Progenitor cell of endocrine pancreas (in vitro differentiated cells): ENCODE measurements around the gene CHGA. TPM values are rescaled to one million over a fixed set of nuclear protein-coding genes. Genes with fewer than 3 reads are reported as not detected.

Source experiments
- DNase-seq: peaks from one replicate; pipeline ENCODE4 v3.0.0; 2021; ENCODE audit warnings: low spot score; ENCODE audit not compliant: unreplicated experiment
- H3K27ac Mint-ChIP-seq: 2 replicates; pipeline ENCODE4 v1.8.0; 2021; ENCODE audit warnings: mild to moderate bottlenecking, moderate library complexity, mixed read lengths
- H3K27me3 Mint-ChIP-seq: 2 replicates; pipeline ENCODE4 v1.8.0; 2021; ENCODE audit warnings: mixed read lengths
- H3K36me3 Mint-ChIP-seq: 2 replicates; pipeline ENCODE4 v1.8.0; 2022; ENCODE audit warnings: mixed read lengths; ENCODE audit not compliant: insufficient read depth
- H3K4me1 Mint-ChIP-seq: 2 replicates; pipeline ENCODE4 v1.8.0; 2021; ENCODE audit warnings: low read depth, mixed read lengths
- H3K4me3 Mint-ChIP-seq: 2 replicates; pipeline ENCODE4 v1.8.0; 2021; ENCODE audit warnings: low read depth, mild to moderate bottlenecking, moderate library complexity, mixed read lengths
- H3K9me3 Mint-ChIP-seq: 2 replicates; pipeline ENCODE4 v1.8.0; 2021; ENCODE audit warnings: low read depth, mixed read lengths
- CTCF ChIP-seq: fragments of 200-600 bp; sonication (generic); IDR thresholded peaks from one replicate; pipeline ENCODE4 v1.5.0; 2021; ENCODE audit warnings: antibody characterized with exemption, mild to moderate bottlenecking; ENCODE audit not compliant: unreplicated experiment
- total RNA-seq: library from RNA; stranded (reverse); gene quantifications from 2 replicates; pipeline ENCODE4 v1.2.1, GENCODE V29; 2021

Gene CHGA
- total RNA-seq, 1 donor from 2014 or later: 1,590 TPM

GRCh38 chr14:92973261-92973797 lies 50.4 kb downstream of the CHGA start:
- no peak overlapping the region for H3K27ac Mint-ChIP-seq
- H3K36me3 Mint-ChIP-seq: peaks cover 25% of the 10 kb centered on the region
- H3K4me3 Mint-ChIP-seq: no peak overlapping the region
- peak; percentile 51 for DNase-seq
- peak; percentile 62 for TF ChIP-seq CTCF
- no peaks in the 10 kb centered on the region for H3K27me3 Mint-ChIP-seq
- H3K4me1 Mint-ChIP-seq: no peaks in the 10 kb centered on the region
- H3K9me3 Mint-ChIP-seq: peaks cover 18% of the 10 kb centered on the region

DNA sequence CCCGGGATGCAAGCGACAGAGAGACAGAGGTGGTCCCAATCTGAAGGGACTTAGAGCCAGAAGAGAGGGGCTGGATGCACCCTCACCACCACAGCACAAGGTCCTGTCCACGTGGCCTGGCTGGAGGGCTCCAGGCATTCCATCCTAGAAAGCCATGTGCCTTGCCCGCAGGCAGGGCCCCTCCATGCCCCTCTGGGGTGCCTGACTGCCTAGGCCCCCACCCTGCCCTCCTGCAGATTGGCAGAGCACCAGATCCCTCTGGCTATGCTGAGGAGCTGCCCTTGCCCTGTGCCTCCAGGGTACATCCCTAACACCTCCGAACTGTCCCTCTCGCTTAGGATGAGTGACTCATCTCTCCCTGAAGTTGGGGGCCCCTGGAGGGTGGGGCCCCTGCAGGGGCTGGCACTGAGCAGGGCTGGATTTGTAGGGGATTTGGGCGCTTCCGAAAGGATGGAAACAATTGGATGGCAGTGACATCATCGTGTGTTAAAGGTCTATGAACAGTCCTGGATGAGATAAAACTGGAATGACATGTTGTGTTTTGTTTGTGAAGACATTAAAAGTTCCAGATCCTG lies 50.9 kb downstream of the CHGA start:
- no peak for TF ChIP-seq CTCF
- Mint-ChIP-seq H3K36me3 (peaks cover 28% of the 10 kb centered on the region), H3K9me3 (peaks cover 18% of the 10 kb centered on the region), H3K27me3 (no peaks in the 10 kb centered on the region), H3K4me3 (no peak overlapping the region), H3K27ac (no peak overlapping the region), H3K4me1 (no peaks in the 10 kb centered on the region)
- no peak for DNase-seq

GRCh38 chr14:92974541-92975345 lies 51.8 kb downstream of the CHGA start:
- H3K36me3 Mint-ChIP-seq: peaks cover 36% of the 10 kb centered on the region
- peak overlapping the region; percentile 71 for H3K27ac Mint-ChIP-seq
- no peak for TF ChIP-seq CTCF
- no peak for DNase-seq
- H3K4me3 Mint-ChIP-seq: no peak overlapping the region
- peaks cover 26% of the 10 kb centered on the region for H3K9me3 Mint-ChIP-seq
- H3K4me1 Mint-ChIP-seq: no peaks in the 10 kb centered on the region
- H3K27me3 Mint-ChIP-seq: no peaks in the 10 kb centered on the region

GRCh38 chr14:92976268-92976667 lies 53.3 kb downstream of the CHGA start:
- H3K36me3 Mint-ChIP-seq: peaks cover 48% of the 10 kb centered on the region

More at GRCh38 chr14:92976268-92976667, 53.3 kb downstream of the CHGA start:
- Mint-ChIP-seq H3K4me1 (no peaks in the 10 kb centered on the region), H3K27me3 (no peaks in the 10 kb centered on the region), H3K9me3 (peaks cover 29% of the 10 kb centered on the region), H3K4me3 (no peak overlapping the region), H3K27ac (no peak overlapping the region)
- no peak for TF ChIP-seq CTCF
- DNase-seq: no peak
